HepG2 (cell line): ENCODE data around the gene IRS2.

Experiments used
- BCLAF1 ChIP-seq: fragments of 450-650 bp; IDR thresholded peaks from 2 replicates; pipeline ENCODE4 v1.6.1; 2017; ENCODE audit warnings: mild to moderate bottlenecking
- CTCF ChIP-seq: sonication (generic); formaldehyde crosslinking; IDR thresholded peaks from 2 replicates; pipeline ENCODE4 v1.5.0; 2020; ENCODE audit warnings: mild to moderate bottlenecking, missing genetic modification reagents, moderate library complexity
- FOXP4 ChIP-seq: sonication (generic); formaldehyde crosslinking; IDR thresholded peaks from 2 replicates; pipeline ENCODE4 v1.4.0; 2020; ENCODE audit warnings: missing genetic modification reagents
- KDM5B ChIP-seq: sonication (generic); formaldehyde crosslinking; IDR thresholded peaks from 2 replicates; pipeline ENCODE4 v1.4.0; 2020; ENCODE audit warnings: missing genetic modification reagents, mild to moderate bottlenecking, borderline replicate concordance
- MZF1 ChIP-seq: sonication (generic); formaldehyde crosslinking; IDR thresholded peaks from 2 replicates; pipeline ENCODE4 v1.8.1; 2023; ENCODE audit warnings: mild to moderate bottlenecking, missing genetic modification reagents, borderline replicate concordance
- POLR2A ChIP-seq, 2 experiments: IDR thresholded peaks; 2 replicates each; pipeline ENCODE4 v1.6.1; 2011; ENCODE audit warnings: low read depth in 2 of 2, low read length in 2 of 2, mild to moderate bottlenecking in 1 of 2, moderate library complexity in 1 of 2; ENCODE audit not compliant: insufficient read depth in 1 of 2
- ZNF687 ChIP-seq: sonication (generic); formaldehyde crosslinking; IDR thresholded peaks from 2 replicates; pipeline ENCODE4 v1.5.1; 2020; ENCODE audit warnings: mild to moderate bottlenecking, missing genetic modification reagents, moderate library complexity
- ZNF746 ChIP-seq: sonication (generic); formaldehyde crosslinking; IDR thresholded peaks from 2 replicates; pipeline ENCODE4 v1.8.0; 2022; ENCODE audit warnings: mild to moderate bottlenecking, missing genetic modification reagents

GRCh38 chr13:109783815-109784589, 2.4 kb downstream of the IRS2 start:
- no peak for TF ChIP-seq ZNF746 (CRISPR knock-in tag)
- no peak for TF ChIP-seq ZNF687 (CRISPR knock-in tag)
- TF ChIP-seq BCLAF1: no peak
- no peak for TF ChIP-seq KDM5B
- no peak for TF ChIP-seq MZF1 (CRISPR knock-in tag)
- TF ChIP-seq POLR2A (IDR thresholded peaks at IDR 0.05; ENCODE audit: insufficient read depth in 1 of 2, low read depth in 2 of 2, low read length in 2 of 2): no peak
- TF ChIP-seq CTCF (CRISPR knock-in tag): no peak
- TF ChIP-seq FOXP4: no peak
